Left kidney (tissue), 8 donors: ENCODE data around the gene RFPL4A. TPM values are rescaled to one million over a fixed set of nuclear protein-coding genes. Genes with fewer than 3 reads are reported as not detected.
"Not testable (repeated sequence)": the region's sequence is repeated elsewhere in the genome, so short reads cannot be mapped to it uniquely, and the experiment has no call there.

Experiments
- DNase-seq: peaks from one replicate; pipeline ENCODE4 v3.0.0-alpha.2; 2013
- long read RNA-seq, 8 donors: transcript quantifications; one replicate each; lab custom pipeline, GENCODE V29; 2026
- polyA plus RNA-seq: library from polyadenylated mRNA; unstranded; fragments of 120-200 nt; gene quantifications from one replicate; pipeline ENCODE4 v1.2.1, GENCODE V29; 2013; ENCODE audit not compliant: insufficient read length

Gene RFPL4A
- not detected for polyA plus RNA-seq
- long read RNA-seq, donor 1 = 0 reads
- long read RNA-seq, donor 2 = 0 reads
- long read RNA-seq, donor 3 = 0 reads
- long read RNA-seq, donor 4 = 0 reads
- long read RNA-seq, donor 5 = 0 reads
- long read RNA-seq, donor 6 = 0 reads
- long read RNA-seq, donor 7 = 0 reads
- long read RNA-seq, donor 8 = 0 reads

DNA sequence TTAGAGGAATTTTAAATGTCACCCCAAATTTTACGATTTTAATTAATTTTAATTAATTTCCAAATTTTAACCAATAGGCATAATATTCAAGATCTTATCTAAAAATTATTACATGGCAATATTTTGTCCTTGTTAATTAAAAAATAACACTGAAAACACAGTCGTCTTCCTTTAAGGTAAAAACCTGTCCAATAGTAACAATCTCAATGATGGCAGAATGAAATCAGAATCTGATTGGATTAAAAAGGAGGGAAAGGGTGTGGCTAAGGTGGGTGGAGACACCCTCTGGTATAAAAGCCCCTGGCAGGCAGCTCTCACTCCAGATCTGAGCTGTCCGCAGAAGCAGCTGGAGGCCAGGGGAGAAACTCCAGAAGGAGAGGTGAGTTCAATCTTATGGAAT lies at the start of gene RFPL4A:
RFPL4A (plus strand) TSS at position 301 of the 400 bp plus-strand sequence. CDS start 2,704 bp downstream, outside the sequence.
- not testable (repeated sequence) for DNase-seq

- no peak for DNase-seq
Measured at GRCh38 chr19:55711719-55712118, 47.2 kb upstream of the RFPL4A start.

- no peak for DNase-seq
Measured at GRCh38 chr19:55712804-55713631, 45.9 kb upstream of the RFPL4A start.

- DNase-seq = no peak
Measured at GRCh38 chr19:55716531-55716930, 42.4 kb upstream of the RFPL4A start.

GRCh38 chr19:55717251-55717650 lies 41.6 kb upstream of the RFPL4A start:
- DNase-seq = no peak

DNA sequence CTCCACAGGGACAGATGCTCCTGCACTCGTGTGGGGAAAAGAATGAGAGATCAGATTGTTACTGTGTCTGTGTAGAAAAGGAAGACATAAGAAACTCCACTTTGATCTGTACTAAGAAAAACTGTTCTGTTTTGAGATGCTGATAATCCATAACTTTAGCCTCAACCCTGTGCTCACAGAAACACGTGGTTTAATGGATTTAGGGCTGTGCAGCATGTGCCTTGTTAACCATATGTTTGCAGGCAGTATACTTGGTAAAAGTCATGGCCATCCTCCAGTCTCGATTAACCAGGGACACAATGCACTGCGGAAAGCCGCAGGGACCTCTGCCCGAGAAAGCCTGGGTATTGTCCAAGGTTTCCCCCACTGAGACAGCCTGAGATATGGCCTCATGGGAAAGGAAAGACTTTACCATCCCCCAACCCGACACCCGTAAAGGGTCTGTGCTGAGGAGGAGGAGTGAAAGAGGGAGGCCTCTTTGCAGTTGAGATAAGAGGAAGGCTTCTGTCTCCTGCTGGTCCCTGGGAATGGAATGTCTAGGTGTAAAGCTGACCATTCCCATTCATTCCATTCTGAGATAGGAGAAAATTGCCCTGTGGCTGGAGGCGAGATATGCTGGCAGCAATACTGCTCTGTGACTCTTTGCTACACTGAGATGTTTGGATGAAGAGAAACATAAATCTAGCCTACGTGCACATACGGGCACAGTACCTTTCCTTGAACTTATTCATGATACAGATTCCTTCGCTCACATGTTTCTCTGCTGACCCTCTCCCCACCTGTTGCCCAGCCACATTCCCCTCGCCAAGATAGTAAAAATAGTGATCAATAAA lies 40.8 kb upstream of the RFPL4A start:
- DNase-seq = not testable (repeated sequence)

- DNase-seq = no peak
Measured at GRCh38 chr19:55720214-55720746, 38.6 kb upstream of the RFPL4A start.

DNA sequence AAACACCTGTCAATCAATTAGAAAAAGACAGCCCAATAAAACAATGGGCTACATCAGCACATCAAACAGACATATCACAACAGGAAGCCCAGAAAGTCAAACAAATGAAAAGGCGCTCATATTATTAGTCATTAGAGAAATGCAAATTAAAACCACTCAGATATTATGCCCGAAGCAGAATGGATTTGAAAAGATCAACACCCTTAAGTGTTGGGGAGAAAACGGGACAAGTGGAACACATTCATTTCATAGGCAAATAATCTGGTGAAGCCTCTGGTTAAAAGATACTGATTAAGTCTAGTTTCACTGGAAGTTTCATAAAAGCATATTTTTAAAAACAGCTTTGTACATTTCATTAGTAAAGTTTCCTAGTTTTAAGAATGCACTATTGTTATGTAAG lies 38.1 kb upstream of the RFPL4A start:
- no peak for DNase-seq

GRCh38 chr19:55723491-55723890 lies 35.4 kb upstream of the RFPL4A start:
- no peak for DNase-seq

- DNase-seq = not testable (repeated sequence)
Measured at GRCh38 chr19:55730378-55730777, 28.5 kb upstream of the RFPL4A start.

- DNase-seq = no peak
Measured at GRCh38 chr19:55738302-55738701, 20.6 kb upstream of the RFPL4A start, which contains the start of gene NLRP9. Gene NLRP9, minus strand, starts transcription at chr19:55738402. Its CDS starts 28 bp downstream, at chr19:55738374.

DNA sequence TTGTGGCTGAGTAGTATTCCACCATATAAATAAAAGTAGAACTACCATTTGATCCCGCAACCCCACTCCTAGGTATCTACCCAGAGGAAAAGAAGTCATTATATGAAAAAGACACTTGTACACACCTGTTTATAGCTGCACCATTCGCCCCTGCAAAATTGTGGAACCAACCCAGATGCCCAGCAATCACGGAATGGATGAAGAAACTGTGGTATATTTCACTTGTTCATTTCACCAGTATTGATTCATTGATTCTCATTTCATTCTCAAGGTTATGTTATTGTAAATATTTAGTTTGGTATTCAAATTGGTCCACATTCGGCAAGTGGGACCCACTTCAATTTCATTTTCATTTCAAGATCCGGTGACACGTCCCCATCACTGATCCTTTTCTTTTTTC lies 8.2 kb upstream of the RFPL4A start:
- DNase-seq = no peak

DNA sequence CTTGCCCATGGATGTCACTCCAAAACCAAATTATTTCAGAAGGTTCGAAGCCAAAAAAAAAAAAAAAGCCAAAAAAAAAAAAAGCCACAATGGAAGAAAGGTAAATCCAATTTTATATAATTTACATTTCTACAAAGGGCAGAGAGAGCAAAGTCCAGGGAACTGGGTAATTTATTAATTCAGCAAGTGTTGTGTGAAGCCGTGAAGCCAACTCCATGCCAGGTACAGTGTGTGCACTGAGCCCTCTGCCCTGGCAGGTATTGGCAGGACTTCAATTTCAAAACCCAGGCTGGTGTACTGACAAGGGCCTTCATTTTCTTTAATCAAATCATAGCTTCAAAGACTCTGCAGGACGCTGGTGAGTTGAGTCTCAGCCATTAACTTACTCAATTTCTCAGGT lies 5.5 kb upstream of the RFPL4A start:
- DNase-seq = no peak

DNA sequence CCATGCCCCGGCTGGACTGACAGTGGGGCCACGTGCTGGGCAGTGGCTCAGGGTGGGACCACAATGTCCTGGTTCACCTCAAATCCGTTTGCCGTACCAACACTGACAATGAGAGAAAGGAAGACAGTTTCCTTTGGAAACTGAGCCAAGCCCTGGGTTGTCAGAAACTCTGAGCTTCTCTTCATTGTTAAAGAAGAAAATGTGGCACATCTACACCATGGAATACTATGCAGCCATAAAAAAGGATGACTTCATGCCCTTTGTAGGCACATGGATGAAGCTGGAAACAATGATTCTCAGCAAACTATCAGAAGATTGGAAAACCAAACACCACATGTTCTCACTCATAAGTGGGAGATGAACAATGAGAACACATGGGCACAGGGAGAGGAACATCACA lies 2.1 kb upstream of the RFPL4A start:
- DNase-seq = not testable (repeated sequence)

DNA sequence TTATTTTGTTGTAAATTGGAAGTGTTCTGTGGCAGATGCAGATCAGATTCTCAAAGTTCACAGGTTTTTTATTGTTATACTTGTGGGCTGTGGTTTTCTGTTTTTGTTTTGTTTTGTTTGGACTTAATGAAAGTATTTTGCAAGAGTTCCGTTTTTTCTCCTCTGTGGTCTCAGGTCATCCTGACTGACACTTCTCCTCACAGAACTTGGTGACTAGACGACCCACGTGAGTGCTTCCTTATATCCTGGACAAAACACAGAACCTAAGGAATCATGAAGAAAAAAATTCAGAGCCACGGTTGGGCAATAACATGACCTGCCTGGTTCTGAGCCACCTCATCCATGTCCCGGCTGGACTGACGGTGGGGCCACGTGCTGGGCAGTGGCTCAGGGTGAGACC lies 7.6 kb downstream of the RFPL4A start:
- DNase-seq = no peak

DNA sequence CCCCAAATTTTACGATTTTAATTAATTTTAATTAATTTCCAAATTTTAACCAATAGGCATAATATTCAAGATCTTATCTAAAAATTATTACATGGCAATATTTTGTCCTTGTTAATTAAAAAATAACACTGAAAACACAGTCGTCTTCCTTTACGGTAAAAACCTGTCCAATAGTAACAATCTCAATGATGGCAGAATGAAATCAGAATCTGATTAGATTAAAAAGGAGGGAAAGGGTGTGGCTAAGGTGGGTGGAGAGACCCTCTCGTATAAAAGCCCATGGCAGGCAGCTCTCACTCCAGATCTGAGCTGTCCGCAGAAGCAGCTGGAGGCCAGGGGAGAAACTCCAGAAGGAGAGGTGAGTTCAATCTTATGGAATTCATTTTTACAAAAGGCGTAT lies 9.9 kb downstream of the RFPL4A start, which contains the start of gene RFPL4AL1:
RFPL4AL1 (plus strand) TSS at position 301 of the 400 bp plus-strand sequence. CDS start 2,687 bp downstream, outside the sequence.
- DNase-seq = not testable (repeated sequence)

DNA sequence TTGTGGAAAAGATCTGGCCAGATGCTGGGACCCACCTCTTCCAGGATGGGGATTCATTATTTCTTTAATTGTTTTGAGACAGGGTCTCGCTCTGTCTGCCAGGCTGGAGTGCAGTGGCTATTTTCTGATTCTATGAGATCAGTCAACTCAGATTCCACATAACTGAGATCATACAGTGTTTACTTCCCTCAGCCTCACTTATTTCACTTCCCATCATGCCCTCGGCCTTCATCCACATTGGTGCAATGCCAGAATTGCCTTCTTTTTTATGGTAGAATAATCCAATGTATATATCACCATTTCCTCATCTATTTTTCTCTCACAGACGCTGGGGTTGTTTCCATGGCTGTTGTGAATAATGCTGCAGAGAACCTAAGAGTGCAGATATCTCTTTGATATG lies 10.7 kb downstream of the RFPL4A start:
- not testable (repeated sequence) for DNase-seq

DNA sequence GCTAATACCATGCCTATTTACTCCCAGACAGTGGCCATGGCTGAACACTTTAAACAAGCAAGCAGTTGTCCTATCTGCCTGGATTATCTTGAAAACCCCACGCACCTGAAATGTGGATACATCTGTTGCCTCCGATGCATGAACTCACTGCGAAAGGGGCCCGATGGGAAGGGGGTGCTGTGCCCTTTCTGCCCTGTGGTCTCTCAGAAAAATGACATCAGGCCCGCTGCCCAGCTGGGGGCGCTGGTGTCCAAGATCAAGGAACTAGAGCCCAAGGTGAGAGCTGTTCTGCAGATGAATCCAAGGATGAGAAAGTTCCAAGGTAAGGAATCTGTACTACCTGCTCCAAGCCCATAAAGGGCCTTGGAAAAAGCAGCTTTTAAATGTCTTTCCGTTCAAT lies 18.6 kb downstream of the RFPL4A start:
- DNase-seq = no peak

- no peak for DNase-seq
Measured at GRCh38 chr19:55778331-55778730, 19.4 kb downstream of the RFPL4A start.

GRCh38 chr19:55781112-55781511 lies 22.2 kb downstream of the RFPL4A start:
- DNase-seq = no peak

DNA sequence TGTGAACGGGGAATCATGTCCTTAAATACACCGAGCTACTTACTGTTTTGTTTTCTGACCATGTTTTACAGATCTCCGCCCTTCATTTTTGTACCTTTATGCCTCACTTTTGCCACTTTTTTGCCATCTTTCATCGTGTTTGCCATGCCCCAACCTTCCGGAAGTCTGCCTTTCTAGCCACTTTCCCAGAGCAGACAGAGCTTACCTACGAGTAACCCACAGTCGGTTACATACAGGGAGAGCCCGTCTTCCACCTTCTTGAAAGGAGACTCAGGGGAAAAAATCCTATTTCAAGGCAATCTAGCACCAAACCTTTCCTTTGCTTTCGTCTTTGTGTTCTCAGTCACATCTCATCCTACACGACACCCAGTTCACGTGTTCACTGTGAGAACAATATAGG lies 36.1 kb downstream of the RFPL4A start:
- no peak for DNase-seq

DNA sequence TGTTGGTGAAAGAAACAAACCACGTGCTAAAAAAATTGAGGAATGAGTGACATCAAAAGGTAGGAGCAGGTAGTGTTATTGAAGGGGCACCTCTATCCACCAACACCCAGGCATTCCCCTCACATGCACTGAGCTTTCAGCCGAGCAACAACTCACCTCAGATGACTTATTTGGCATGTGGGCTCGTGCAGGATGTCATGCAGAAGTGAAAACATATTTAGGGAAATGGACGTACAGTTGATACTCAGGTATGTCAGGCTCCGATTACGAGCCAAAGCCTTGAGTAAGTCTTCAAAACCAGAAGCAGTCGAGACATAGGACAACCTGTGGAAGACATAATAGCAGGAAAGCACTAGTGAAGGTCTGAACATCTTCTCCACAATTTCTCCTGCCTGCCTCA lies 42.5 kb downstream of the RFPL4A start:
- no peak for DNase-seq
